Hepatocyte (in vitro differentiated cells): ENCODE measurements around the gene FGGY. TPM values are rescaled to one million over a fixed set of nuclear protein-coding genes. Genes with fewer than 3 reads are reported as not detected.

Experiments used
- DNase-seq: peaks from one replicate; pipeline ENCODE4 v3.0.0-alpha.2; 2016; ENCODE audit warnings: low spot score
- H2AFZ ChIP-seq: fragments of 200-600 bp; sonication (generic); 2 replicates; pipeline ENCODE4 v1.6.0; 2016; ENCODE audit warnings: antibody characterized with exemption, mild to moderate bottlenecking
- H3K27ac ChIP-seq: fragments of 200-600 bp; sonication (generic); 2 replicates; pipeline ENCODE4 v1.5.1; 2016; ENCODE audit warnings: mild to moderate bottlenecking
- H3K27me3 ChIP-seq: fragments of 200-600 bp; sonication (generic); 2 replicates; pipeline ENCODE4 v1.6.1; 2016
- H3K36me3 ChIP-seq: fragments of 200-600 bp; sonication (generic); replicated peaks from 2 replicates; pipeline ENCODE4 v1.5.1; 2016; ENCODE audit warnings: low read depth; ENCODE audit not compliant: insufficient read depth
- H3K4me1 ChIP-seq: fragments of 200-600 bp; sonication (generic); 2 replicates; pipeline ENCODE4 v1.5.1; 2016; ENCODE audit warnings: mild to moderate bottlenecking, moderate library complexity; ENCODE audit not compliant: insufficient read depth
- H3K4me2 ChIP-seq: fragments of 200-600 bp; sonication (generic); 2 replicates; pipeline ENCODE4 v1.6.0; 2016
- H3K4me3 ChIP-seq: fragments of 200-600 bp; sonication (generic); 2 replicates; pipeline ENCODE4 v1.5.1; 2016; ENCODE audit warnings: mild to moderate bottlenecking
- H3K79me2 ChIP-seq: fragments of 200-600 bp; sonication (generic); 2 replicates; pipeline ENCODE4 v1.6.0; 2017; ENCODE audit warnings: mild to moderate bottlenecking
- H3K9me2 ChIP-seq: fragments of 200-600 bp; sonication (generic); replicated peaks from 2 replicates; pipeline ENCODE4 v1.6.0; 2017; ENCODE audit warnings: mild to moderate bottlenecking; ENCODE audit not compliant: insufficient read depth
- H3K9me3 ChIP-seq: fragments of 200-600 bp; sonication (generic); 2 replicates; pipeline ENCODE4 v1.5.1; 2016; ENCODE audit warnings: low read depth, mild to moderate bottlenecking
- H4K20me1 ChIP-seq: fragments of 200-600 bp; sonication (generic); 2 replicates; pipeline ENCODE4 v1.6.0; 2016; ENCODE audit warnings: mild to moderate bottlenecking; ENCODE audit not compliant: insufficient read depth, poor library complexity, severe bottlenecking
- EZH2 ChIP-seq: fragments of 200-600 bp; sonication (generic); IDR thresholded peaks from 2 replicates; pipeline ENCODE4 v1.6.1; 2016; ENCODE audit warnings: antibody characterized with exemption, mild to moderate bottlenecking, borderline replicate concordance
- EZH2phosphoT487 ChIP-seq: fragments of 200-600 bp; sonication (generic); IDR thresholded peaks from one replicate; pipeline ENCODE4 v1.6.1; 2018; ENCODE audit warnings: antibody characterized with exemption, mild to moderate bottlenecking, low read depth, moderate library complexity; ENCODE audit not compliant: unreplicated experiment, severe bottlenecking
- WGBS: methylation state at CpG from one replicate; pipeline ENCODE4 v1.1.6; 2016; ENCODE audit warnings: low lambda C conversion rate; ENCODE audit errors: missing lambda C conversion rate; 5-methylcytosine and 5-hydroxymethylcytosine counted together
- polyA plus RNA-seq: library from polyadenylated mRNA; unstranded; fragments of >200 nt; fragmentation: Nextera tagmentation; extraction: Ambion mirVana; gene quantifications from 2 replicates; pipeline ENCODE4 v1.2.1, GENCODE V29; 2016
- total RNA-seq: library from RNA; depleted of rRNA; stranded (reverse); fragments of >200 nt; gene quantifications from 2 replicates; pipeline ENCODE4 v1.2.3, GENCODE V29; 2014
- TF ChIP-seq, protein P1 (sequence below): fragments of 200-600 bp; sonication (generic); IDR thresholded peaks from 2 replicates; pipeline ENCODE4 v1.5.1; 2016; ENCODE audit warnings: antibody characterized with exemption, mild to moderate bottlenecking; ENCODE audit not compliant: poor library complexity

Gene FGGY
- total and polyA plus RNA-seq, 2 experiments from 2014 or later: 18.0 to 20.6 TPM

DNA sequence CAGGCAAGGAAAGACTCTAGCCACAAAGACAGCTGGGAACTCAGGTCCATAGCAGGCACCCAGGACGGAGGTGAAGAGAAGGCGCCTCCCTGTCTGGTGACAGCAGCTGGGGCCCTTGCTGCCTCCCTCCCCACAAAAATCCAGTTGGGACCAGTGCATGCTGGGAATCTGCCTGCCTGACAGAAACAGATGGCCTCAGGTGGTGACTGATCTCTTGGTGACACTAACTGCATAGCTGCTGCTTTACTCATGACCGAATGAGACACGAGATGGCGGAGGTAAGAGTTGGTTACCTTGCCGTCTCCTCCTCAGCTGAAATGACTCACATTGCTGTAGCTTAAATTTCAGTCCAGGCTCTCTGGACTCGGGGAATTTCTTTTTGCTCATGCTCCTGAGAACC, 130.3 kb downstream of the FGGY start:
- no peaks in the 10 kb centered on the region for H3K79me2 ChIP-seq
- DNase-seq: peak; percentile 42
- 56% methylated on average over 7 of the region's 7 CpGs for WGBS
- no peak overlapping the region for H2AFZ ChIP-seq
- H3K27me3 ChIP-seq: no peaks in the 10 kb centered on the region
- no peak overlapping the region for H3K4me2 ChIP-seq
- TF ChIP-seq EZH2phosphoT487 (no peak), EZH2 (no peak)
- TF ChIP-seq, protein P1, sequence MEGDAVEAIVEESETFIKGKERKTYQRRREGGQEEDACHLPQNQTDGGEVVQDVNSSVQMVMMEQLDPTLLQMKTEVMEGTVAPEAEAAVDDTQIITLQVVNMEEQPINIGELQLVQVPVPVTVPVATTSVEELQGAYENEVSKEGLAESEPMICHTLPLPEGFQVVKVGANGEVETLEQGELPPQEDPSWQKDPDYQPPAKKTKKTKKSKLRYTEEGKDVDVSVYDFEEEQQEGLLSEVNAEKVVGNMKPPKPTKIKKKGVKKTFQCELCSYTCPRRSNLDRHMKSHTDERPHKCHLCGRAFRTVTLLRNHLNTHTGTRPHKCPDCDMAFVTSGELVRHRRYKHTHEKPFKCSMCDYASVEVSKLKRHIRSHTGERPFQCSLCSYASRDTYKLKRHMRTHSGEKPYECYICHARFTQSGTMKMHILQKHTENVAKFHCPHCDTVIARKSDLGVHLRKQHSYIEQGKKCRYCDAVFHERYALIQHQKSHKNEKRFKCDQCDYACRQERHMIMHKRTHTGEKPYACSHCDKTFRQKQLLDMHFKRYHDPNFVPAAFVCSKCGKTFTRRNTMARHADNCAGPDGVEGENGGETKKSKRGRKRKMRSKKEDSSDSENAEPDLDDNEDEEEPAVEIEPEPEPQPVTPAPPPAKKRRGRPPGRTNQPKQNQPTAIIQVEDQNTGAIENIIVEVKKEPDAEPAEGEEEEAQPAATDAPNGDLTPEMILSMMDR: no peak
- no peaks in the 10 kb centered on the region for H3K9me2 ChIP-seq
- H3K27ac ChIP-seq: peak overlapping the region; percentile 65
- H3K4me3 ChIP-seq: no peak overlapping the region
- H3K36me3 ChIP-seq: no peaks in the 10 kb centered on the region
- H4K20me1 ChIP-seq: no peaks in the 10 kb centered on the region
- no peaks in the 10 kb centered on the region for H3K9me3 ChIP-seq
- H3K4me1 ChIP-seq: peaks cover 6% of the 10 kb centered on the region

DNA sequence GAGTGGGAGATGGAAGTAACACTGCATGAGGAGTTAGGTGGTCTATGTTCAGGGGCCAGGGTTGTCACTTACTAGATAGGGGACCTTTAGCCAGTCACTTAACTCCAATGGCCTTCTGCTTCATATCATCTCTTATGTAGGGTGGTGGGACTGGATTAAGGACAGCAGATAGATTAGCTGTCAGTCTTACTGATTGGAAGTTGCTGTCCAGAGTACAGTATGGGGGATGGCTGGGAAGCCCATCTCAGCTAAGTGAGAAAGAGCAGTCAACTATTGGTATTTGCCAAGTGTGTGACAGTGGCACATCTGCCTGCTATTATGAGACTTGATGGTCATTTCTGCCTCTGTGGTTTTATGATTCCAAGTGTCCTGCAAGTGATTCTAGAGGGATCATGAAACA, 130.9 kb downstream of the FGGY start:
- no peaks in the 10 kb centered on the region for H3K9me3 ChIP-seq
- no peak for DNase-seq
- TF ChIP-seq, protein P1: no peak
- TF ChIP-seq EZH2 (no peak), EZH2phosphoT487 (no peak)
- H2AFZ ChIP-seq: no peak overlapping the region
- H3K4me3 ChIP-seq: no peak overlapping the region
- H3K4me2 ChIP-seq: no peak overlapping the region
- H3K4me1 ChIP-seq: peaks cover 11% of the 10 kb centered on the region
- peak overlapping the region; percentile 72 for H3K27ac ChIP-seq
- no peaks in the 10 kb centered on the region for H3K27me3 ChIP-seq
- no peaks in the 10 kb centered on the region for H4K20me1 ChIP-seq
- no peaks in the 10 kb centered on the region for H3K36me3 ChIP-seq
- no peaks in the 10 kb centered on the region for H3K79me2 ChIP-seq
- H3K9me2 ChIP-seq: no peaks in the 10 kb centered on the region

DNA sequence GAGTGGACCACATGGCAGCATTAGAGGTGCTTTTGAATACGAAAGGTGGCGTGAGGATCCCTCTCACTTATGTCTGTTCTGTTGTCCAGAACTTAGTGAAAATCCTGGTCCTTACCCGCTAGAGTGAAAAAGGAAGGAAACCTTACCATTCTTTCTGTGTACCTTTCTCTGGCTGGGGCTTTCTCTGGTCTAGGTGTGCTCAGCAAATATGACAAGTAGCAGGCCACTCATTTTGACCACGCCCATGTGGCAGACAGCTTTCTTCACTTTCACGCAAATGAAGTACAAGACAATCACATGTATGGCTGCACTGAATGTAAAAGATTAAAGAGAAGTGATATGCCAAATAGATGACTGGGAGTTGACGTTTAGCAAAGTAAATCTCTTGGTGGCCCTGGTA, 131.9 kb downstream of the FGGY start:
- whole genome bisulfite sequencing: 83% methylated on average over 6 of the region's 6 CpGs

More for the DNA sequence above, 131.9 kb downstream of the FGGY start:
- no peaks in the 10 kb centered on the region for H4K20me1 ChIP-seq
- H3K36me3 ChIP-seq: no peaks in the 10 kb centered on the region
- H3K4me3 ChIP-seq: no peak overlapping the region
- no peak overlapping the region for H2AFZ ChIP-seq
- no peaks in the 10 kb centered on the region for H3K9me2 ChIP-seq
- peak overlapping the region; percentile 72 for H3K27ac ChIP-seq
- H3K4me1 ChIP-seq: peaks cover 11% of the 10 kb centered on the region
- no peaks in the 10 kb centered on the region for H3K79me2 ChIP-seq
- TF ChIP-seq EZH2: no peak
- TF ChIP-seq EZH2phosphoT487: no peak
- TF ChIP-seq, protein P1: no peak
- no peaks in the 10 kb centered on the region for H3K9me3 ChIP-seq
- no peaks in the 10 kb centered on the region for H3K27me3 ChIP-seq
- no peak for DNase-seq
- no peak overlapping the region for H3K4me2 ChIP-seq
